Uterus (tissue), 4 donors: Measurements from ENCODE around the gene DYRK2. TPM values are rescaled to one million over a fixed set of nuclear protein-coding genes. Genes with fewer than 3 reads are reported as not detected.

ENCODE experiments used
- DNase-seq, 2 donors: peaks; one replicate each; pipeline ENCODE4 v3.0.0-alpha.2; 2019 to 2020
- H3K27ac ChIP-seq, 2 donors: fragments of 200-600 bp; sonication (generic); 1 replicate in 1 of 2; 2 replicates in 1 of 2; pipeline ENCODE4 v1.5.1; 2016 to 2018
- H3K27me3 ChIP-seq, 2 donors: fragments of 200-600 bp; sonication (generic); one replicate each; pipeline ENCODE4 v1.5.1; 2018 to 2019; ENCODE audit warnings: control low read depth in 1 of 2
- H3K36me3 ChIP-seq, 2 donors: fragments of 200-600 bp; sonication (generic); one replicate each; pipeline ENCODE4 v1.5.1; 2019; ENCODE audit warnings: control low read depth in 1 of 2
- H3K4me1 ChIP-seq, 2 donors: fragments of 200-600 bp; sonication (generic); one replicate each; pipeline ENCODE4 v1.5.1; 2018 to 2019; ENCODE audit warnings: control low read depth in 1 of 2
- H3K4me3 ChIP-seq, 2 donors: fragments of 200-600 bp; sonication (generic); 1 replicate in 1 of 2; 2 replicates in 1 of 2; pipeline ENCODE4 v1.5.1; 2018 to 2019; ENCODE audit warnings: mild to moderate bottlenecking in 1 of 2
- H3K9me3 ChIP-seq, 2 donors: fragments of 200-600 bp; sonication (generic); one replicate each; pipeline ENCODE4 v1.5.1; 2019; ENCODE audit warnings: control low read depth in 1 of 2
- CTCF ChIP-seq, 4 experiments: fragments of 200-600 bp in 2 of 4; fragments of 450-650 bp in 2 of 4; sonication (generic) in 2 of 4; IDR thresholded peaks; one replicate each; pipeline ENCODE4 v1.5.1; 2016 to 2019; ENCODE audit warnings: antibody characterized with exemption in 4 of 4, mild to moderate bottlenecking in 2 of 4, moderate library complexity in 1 of 4
- POLR2A ChIP-seq, 2 donors: fragments of 450-650 bp; IDR thresholded peaks; one replicate each; pipeline ENCODE4 v1.6.1; 2016; ENCODE audit warnings: antibody characterized with exemption in 2 of 2, mild to moderate bottlenecking in 1 of 2, moderate library complexity in 1 of 2
- intact Hi-C: fragments of 100-400 bp; cut with DNase I; formaldehyde crosslinking; loops from one replicate; pipeline ENCODE4 v1.15.1; 2023; ENCODE audit warnings: low total_unique reads
- total RNA-seq, 4 donors: library from RNA; depleted of rRNA in 3 of 4; stranded (reverse); fragments of >200 nt in 3 of 4; gene quantifications; one replicate each; pipeline versions ENCODE4 v1.1.0 to v1.2.4, GENCODE V29; 2014 to 2023
- donor health status: DM: yes; HTN: yes; CAD: no.

The DYRK2 gene
- total RNA-seq, 4 donors from 2014 or later, result 21.5 to 59.7 (median 34.7) TPM

DNA sequence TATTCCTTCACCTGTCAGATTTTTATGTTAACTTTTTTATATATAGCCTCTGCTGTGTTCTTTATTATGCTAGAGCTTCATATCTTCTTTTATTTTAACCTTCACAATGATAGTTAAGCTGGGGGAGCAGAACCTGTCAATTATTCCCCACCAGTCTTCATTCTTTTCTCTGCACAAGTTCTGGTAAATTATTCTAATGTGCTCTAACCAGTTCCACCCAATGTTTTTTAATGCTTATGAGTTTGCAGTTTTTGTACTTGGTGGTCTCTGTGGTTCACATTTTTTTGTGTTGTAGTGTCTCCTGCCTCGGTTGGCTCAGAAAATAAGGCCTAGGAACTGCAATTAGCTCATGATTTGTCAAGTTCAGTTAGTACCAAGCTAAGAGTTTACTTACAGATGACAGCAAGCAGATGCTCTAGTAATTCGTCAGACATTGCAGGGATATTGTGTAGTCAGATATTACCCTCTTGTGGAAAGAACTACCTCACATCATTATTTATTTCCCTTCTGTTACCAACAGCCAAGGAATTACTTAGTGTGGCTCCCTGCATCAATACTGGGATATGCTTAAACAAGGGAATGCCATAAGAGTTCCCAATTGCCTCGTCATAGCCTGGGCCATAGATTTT lies 14.5 kb downstream of the DYRK2 start:
- H3K4me3 ChIP-seq, result no peak overlapping the region
- no peaks in the 10 kb centered on the region for H3K9me3 ChIP-seq
- H3K27me3 ChIP-seq, result no peaks in the 10 kb centered on the region
- H3K27ac ChIP-seq, result peak overlapping the region; percentile 4 to 22
- intact Hi-C loops, result no loop called here
- TF ChIP-seq POLR2A (IDR thresholded peaks at IDR 0.05) (no peak), CTCF (IDR thresholded peaks at IDR 0.05) (peak in 1 of 4 experiments; percentile 12)
- no peak for DNase-seq
- no peaks in the 10 kb centered on the region for H3K36me3 ChIP-seq
- peaks cover 0 to 21% of the 10 kb centered on the region in 2 donors for H3K4me1 ChIP-seq

- Histone ChIP-seq H3K4me3 (no peak overlapping the region), H3K27me3 (no peaks in the 10 kb centered on the region), H3K27ac (no peak overlapping the region), H3K4me1 (peaks cover 0 to 21% of the 10 kb centered on the region in 2 donors), H3K9me3 (no peaks in the 10 kb centered on the region), H3K36me3 (no peaks in the 10 kb centered on the region)
- TF ChIP-seq CTCF (IDR thresholded peaks at IDR 0.05), result no peak
- DNase-seq, result no peak
- intact Hi-C loops, result no loop called here
Observed at GRCh38 chr12:67664171-67664570, 15.6 kb downstream of the DYRK2 start.

GRCh38 chr12:67665679-67666078 lies 17.1 kb downstream of the DYRK2 start:
- H3K4me1 ChIP-seq, result peaks cover 0 to 17% of the 10 kb centered on the region in 2 donors
- intact Hi-C loops, result no loop called here
- H3K27ac ChIP-seq, result peak overlapping the region in 1 of 2 donors; percentile 8
- H3K9me3 ChIP-seq, result no peaks in the 10 kb centered on the region
- no peaks in the 10 kb centered on the region for H3K27me3 ChIP-seq
- no peak for DNase-seq
- H3K36me3 ChIP-seq, result no peaks in the 10 kb centered on the region
- H3K4me3 ChIP-seq, result no peak overlapping the region
- TF ChIP-seq POLR2A (IDR thresholded peaks at IDR 0.05), result no peak
- TF ChIP-seq CTCF (IDR thresholded peaks at IDR 0.05), result no peak

DNA sequence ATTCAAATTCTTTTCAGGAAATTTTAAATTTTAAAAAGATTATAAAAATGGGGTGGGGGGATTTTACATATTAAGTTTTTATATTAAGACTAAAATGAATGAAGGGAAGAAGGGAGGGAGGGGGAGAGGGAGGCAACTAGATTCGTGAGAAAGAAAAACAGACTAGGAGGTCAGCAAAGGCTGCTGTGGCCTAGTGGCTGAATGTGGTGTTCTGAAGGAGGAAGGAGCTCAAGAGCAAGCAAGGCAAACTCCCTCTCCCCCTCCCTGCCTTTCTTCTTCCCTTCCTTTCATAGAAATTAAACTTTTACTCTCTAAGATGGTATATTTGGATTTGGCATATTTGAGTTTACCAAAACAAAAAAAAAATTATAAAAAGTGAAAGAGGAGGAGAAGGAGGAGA lies 18.1 kb downstream of the DYRK2 start:
- Histone ChIP-seq H3K4me3 (no peak overlapping the region), H3K9me3 (no peaks in the 10 kb centered on the region), H3K4me1 (peaks cover 0 to 8% of the 10 kb centered on the region in 2 donors), H3K27ac (peak overlapping the region in 1 of 2 donors; percentile 47), H3K27me3 (no peaks in the 10 kb centered on the region), H3K36me3 (no peaks in the 10 kb centered on the region)
- no peak for DNase-seq
- no peak for TF ChIP-seq POLR2A (IDR thresholded peaks at IDR 0.05)
- TF ChIP-seq CTCF (IDR thresholded peaks at IDR 0.05), result no peak
- intact Hi-C loops, result no loop called here

- TF ChIP-seq CTCF (IDR thresholded peaks at IDR 0.05) (no peak), POLR2A (IDR thresholded peaks at IDR 0.05) (no peak)
- peak; percentile 65 to 68 for DNase-seq
- intact Hi-C loops, result no loop called here
- H3K4me1 ChIP-seq, result no peaks in the 10 kb centered on the region
- H3K36me3 ChIP-seq, result no peaks in the 10 kb centered on the region
- no peaks in the 10 kb centered on the region for H3K9me3 ChIP-seq
- no peak overlapping the region for H3K4me3 ChIP-seq
- H3K27ac ChIP-seq, result peak overlapping the region; percentile 15 to 47
- no peaks in the 10 kb centered on the region for H3K27me3 ChIP-seq
Observed at GRCh38 chr12:67667276-67668073, 18.9 kb downstream of the DYRK2 start.
